DMS 273 treated with DMSO at 0.1 percent for 48 hours (cell line): ENCODE measurements around the gene ABCB1.

Experiments used
- DNase-seq: peaks from one replicate; lab custom pipeline; 2025; lab: John Stamatoyannopoulos, UW

The ABCB1 gene

DNA sequence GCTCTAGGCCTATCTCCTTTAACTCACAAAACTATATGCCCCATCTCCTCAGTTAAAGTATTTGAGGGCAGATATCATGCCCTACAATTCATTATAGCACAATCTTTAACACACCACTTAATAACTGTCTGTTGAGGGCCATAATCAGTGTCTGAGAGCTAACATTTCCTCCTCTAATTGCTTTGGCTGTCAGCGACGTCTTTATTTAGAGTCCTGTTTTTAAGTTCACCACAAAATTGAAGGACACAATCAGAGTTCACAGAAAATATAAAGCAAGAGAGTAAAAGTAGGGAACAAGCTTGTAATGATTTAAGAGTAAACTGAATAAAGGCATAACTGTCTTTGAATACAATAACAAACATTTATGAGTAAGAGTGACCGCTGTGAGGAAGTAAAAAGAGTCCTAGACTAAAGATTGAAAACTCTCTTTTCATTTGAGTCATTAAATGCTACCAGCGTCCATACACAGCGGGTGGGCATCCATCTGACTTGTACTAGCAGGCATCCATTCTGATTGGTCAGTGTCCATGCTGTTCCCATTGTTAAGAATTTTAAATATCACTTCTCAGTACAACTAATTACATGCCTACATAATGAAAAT, 86.8 kb downstream of the ABCB1 start:
- DNase-seq: no peak

DNA sequence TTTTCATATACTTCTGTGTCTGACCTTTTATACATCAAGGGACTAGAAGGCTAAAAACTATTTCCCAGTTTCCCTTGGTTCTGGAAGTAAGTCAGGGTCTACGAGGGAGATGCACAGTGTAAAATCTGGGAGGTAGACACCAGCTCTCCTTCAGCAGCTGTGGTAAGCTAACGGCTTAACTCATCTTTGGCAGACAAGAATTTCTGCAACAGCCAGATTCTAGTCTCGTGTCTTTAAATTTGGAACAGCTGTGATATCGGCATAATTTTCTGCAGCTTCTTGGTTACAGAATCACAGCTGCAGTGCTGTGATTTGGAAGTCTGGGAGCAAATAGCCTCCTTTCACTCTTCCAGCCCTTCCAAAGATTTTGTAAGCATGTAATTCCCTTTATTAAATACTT, 87.8 kb downstream of the ABCB1 start:
- DNase-seq: no peak

DNA sequence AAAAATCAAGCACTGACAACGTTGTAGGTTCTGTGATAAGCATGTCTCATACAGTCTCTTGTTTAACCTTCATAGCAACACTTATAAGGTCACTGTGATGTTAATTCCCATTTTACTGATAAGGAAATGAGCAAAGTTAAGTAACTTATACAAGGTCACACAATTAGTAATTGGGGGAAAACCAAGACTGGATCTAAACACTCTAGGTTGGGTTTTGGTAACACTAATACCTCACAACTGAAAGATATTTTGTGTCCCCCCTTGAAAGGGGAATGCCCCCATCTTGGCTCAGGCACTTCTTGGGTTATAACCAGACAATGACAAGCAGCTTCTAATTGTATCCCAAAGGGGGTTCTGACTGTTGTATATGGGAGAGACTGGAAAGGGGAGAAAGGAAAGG, 89.2 kb downstream of the ABCB1 start:
- DNase-seq: no peak

DNA sequence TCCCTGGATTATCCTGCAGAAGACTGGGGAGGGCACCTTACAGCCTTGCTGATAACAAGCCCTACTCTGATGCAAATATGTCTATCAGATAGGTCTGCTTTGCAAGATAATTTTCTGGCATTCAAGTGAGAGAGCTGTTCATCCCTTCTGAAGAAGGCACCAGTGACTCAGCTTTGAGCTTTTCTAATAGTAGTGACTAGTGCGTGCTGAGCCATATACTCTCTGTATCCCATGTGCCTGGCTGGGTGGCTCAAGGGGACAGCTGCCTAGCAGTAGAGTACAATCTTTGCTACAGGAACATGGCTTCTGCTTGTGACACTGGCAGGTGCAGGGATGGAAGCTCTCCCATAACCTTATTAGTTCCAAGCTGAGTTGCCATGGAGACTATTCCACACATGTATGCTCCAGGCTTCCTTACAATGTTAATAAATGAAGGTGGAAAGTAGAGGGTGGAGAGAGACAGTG, 90.2 kb downstream of the ABCB1 start:
- no peak for DNase-seq

DNA sequence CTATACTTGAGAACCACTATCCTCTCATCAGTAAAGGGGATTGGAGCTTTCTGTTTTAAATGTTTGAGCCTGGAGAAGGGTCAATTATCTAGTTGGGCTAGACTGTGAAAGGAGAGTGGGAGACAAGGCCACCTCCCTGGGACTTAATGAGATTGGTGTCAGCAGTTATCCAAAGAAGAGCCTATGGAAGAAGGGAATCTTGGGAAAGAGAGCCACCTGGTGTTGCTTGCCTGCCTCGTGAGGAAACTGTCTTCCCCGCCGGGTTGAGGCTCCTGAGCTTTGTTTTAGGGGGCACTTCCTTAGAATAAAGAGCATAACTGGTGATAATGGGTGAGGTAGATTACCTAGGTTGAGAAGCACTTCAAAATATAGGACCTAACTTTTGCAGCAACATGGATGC, 93.2 kb downstream of the ABCB1 start:
- DNase-seq: no peak

DNA sequence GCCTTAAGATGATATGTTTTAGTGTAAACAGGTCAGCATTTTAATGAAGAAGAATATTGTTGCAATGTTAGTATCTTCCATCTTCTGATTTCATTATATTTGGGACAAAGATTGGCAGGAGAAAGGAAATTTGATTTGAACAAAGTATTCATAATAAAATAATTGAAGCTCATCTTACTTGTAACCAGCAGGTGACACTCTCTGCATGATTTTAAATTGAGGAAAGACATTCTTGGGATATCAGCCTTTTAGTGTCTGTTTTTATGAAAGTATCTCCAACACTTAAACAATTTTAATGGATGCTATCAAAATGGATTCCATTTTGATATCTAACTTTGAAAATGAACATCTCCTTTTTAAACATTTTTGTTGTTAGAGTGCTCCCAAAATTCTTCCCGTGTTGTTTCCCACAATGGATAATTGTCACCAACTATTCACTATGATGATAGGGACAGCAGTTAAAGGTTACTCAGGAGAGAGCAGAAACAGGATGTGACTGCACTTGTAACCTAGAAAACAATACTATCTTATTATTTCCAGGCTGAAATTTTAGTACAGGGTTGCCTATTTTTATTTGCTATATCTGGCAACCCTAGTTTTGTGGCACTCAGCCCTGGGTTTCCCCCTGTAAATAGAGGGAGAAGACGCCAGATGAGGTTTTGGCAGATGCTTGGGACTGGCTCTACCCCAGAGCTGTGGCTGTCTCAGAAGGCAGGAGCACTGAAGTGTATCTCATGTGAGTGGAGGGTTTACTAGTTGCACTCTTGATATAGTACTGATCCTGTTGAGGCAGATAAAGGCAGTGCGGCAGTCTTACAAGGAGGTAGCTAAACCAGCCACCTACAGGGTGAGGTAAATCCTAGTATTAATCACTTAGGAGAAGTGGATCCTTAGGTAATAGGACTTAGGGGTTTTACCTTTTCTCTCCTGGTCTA, 94.2 kb downstream of the ABCB1 start:
- DNase-seq: peak; percentile 4

DNA sequence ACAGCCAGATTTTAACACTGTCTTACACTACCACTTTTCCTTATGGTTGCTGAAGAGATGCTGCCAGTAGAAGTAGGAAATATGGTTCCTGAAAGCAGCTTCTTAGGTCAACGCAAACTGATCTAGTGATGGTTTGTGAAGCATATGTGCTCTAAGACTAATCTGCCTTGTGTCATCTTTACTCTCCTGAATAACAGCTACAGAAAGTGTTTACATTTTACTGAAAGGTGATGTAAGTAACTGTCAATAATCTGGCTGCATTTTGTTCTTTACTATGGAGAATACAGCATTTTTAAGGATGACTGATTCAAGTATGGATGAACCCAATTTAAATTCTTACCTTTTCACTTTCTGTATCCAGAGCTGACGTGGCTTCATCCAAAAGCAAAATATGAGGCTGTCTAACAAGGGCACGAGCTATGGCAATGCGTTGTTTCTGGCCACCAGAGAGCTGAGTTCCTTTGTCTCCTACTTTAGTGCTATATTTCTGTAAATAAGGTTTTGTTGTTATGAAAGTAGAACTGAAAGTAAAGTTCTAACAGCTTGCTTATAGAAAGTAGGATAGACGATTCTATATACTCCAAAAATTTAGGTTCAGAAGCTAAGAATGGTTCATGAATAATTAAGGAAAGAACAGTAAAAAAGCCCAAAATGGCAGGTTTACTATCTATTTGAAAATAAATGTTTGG, 95.0 kb downstream of the ABCB1 start:
- DNase-seq: no peak

DNA sequence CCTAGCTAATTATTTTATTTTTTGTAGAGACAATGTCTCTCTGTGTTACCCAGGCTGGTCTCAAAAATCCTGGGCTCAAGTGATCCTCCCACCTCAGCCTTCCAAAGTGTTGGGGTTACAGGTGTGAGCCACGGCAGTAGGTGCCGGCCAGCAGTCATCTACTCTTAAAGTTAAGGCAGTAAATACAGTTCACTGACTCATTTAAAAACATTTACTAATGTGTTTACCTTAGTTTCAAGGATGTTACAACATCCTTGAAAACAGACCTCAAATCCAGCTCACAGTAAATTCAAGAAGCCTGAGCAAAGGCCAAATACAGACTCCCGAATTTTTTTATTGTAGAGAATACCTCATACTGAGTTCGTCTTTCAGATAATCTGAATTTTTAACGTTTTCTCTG, 95.6 kb downstream of the ABCB1 start:
- DNase-seq: no peak

DNA sequence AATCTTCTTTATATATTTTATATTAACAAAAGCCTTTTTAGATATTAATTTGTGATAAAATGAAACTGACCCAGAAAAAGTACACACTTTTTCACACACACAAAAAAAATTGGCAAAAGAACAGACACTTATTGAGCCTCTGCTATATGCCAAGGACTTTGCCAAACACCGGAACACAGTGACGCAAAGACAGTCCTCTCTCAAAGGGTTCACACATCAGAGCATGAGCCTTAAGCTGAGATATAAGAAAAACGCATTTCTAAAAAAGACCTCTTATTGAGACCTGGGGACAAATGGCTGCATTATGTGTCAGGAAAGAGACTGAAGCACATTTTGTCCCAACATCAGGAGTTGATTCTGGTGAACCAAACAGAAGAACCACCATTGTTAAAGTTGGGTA, 101.2 kb downstream of the ABCB1 start:
- DNase-seq: no peak

DNA sequence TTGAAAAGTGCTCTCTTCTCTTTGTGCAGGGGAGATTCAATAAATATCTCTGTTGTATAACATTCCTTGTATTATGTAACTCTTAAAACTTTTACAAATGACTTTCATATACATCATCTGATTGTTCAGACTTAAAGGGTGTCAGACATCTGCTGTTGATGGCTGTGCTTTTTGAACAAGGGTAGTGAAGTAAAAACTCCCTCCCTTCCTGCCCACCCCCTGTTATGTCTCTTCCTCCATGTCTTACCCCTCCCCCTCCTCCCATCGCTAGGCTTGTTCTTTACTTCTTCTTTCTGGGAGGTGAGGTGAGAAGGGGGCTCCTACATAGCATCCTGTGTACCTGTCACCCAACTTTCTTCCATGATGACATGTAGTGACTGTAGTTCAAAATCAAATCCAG, 101.8 kb downstream of the ABCB1 start:
- DNase-seq: no peak

DNA sequence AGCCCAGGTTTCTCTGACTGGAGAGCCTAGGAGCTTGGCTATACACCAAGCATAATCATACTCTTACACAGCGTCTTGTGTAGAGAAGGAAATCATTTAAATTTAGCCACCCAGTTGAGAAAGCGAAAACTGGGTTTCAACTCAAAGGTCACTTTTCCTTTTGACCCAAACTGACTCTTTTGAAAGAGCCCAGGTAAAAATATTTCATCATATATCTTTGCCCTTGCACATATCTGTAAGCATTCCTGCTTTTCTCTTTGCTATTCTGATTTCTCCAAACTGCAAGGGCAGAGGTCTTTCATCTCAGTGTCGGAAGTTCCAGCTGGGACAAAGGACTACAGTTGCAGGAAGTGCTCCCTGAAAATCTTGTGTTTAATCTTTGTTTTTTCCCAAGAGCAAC, 103.2 kb downstream of the ABCB1 start:
- no peak for DNase-seq

DNA sequence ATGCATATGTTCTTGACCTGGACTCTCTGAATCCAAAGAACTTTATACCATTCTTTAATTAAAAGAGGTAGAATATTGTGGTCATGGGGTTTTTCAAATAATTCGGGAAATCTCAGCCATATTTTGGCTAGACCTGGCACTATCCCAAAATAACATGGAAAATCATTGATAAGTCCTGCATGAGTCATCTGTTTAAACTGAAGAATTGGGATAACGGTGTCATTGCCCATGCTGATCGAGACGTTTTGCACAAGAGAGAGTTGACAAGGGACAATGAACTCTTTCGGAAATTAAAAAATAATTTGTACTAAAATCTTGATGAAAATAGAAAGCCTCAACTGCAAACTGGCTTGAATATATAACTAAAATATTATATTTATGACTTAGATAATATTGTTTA, 105.3 kb downstream of the ABCB1 start:
- DNase-seq: no peak

DNA sequence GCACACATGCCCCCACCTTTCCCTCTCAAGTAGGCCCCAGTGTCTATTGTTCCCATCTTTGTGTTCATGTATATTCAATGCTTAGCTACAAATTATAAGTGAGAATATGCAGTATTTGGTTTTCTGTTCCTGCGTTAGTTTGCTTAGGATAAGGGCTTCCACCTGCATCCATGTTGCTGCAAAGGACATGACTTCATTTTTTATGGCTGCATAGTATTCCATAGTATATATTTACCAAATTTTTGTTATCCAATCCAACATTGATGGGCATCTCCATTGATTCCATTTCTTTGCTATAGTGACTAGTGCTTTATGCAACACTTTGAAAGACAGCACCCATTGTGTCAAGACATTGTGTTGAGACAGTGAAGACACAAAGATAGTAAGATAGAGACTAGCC, 106.2 kb downstream of the ABCB1 start:
- no peak for DNase-seq

DNA sequence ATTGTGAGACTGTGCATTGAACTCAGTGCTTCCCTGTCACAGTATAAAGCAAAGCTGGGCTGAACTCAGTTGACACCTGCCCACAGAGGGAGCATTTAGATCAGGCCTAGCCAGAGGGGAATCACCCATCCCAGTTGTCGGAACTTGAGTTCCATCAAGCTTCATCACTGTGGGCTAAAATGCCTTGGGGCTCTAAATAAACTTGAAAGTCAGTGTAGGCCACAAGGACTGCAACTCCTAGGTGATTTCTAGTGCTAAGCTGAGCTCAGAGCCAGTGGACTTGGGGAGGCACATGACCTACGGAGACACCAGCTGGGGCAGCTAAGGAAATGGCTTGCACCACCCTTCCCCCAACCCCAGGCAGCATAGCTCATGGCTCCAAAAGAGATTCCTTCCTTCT, 117.6 kb downstream of the ABCB1 start:
- no peak for DNase-seq

DNA sequence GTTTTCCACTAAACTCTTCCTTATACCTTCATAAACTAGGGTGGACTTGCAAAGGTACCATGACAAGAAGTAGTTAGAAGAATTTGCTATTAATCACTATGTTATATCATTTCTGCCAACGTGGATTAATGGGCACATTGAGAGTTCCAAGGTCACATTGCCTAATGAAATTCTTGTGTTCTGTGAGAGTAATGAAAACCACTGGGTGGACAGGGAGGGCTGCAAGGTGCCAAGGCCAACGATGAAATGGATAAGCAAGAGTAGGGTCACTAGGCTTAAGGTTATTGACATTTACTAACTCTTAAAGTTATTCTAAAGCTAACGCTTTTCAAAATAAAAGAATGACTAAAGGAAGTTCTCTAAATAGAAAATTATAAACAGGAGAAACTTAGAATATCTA, 118.6 kb downstream of the ABCB1 start:
- DNase-seq: no peak

DNA sequence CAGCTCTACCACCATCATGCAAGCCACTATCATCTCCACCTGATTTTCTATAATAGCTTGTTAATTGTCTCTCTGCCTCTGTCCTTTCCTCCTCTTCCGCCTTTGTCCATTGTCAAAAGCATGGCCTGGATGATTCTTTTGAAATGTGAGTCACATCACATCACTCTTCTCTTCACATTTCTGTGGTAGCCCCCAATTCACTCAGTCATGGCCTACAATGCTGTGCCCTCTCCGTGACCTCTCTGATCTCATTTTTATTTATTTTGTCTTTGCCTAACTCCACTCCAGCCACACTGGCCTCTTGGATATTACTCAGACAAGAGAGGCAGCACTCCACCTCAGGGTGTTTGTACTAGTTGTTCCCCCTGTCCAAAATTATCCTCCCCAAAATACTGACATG, 120.3 kb downstream of the ABCB1 start:
- no peak for DNase-seq

DNA sequence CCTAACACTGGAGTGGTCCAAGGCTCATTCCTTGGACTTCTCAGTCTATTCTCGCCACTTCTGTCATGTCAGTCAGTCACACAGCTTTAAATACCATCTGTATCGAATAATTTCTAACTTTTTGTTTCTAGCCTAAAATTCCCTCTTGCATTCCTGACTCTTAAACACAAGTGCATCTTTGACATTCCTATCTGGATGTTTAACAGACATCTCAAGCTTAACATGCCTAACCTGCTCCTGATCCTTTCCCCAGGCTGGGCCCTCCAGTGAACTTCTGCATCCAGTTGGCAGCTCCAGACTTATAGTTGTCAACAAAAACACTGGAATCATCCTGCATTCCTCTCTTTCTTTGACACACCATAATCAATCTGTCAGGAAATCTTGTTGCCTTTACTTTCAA, 120.7 kb downstream of the ABCB1 start:
- no peak for DNase-seq

DNA sequence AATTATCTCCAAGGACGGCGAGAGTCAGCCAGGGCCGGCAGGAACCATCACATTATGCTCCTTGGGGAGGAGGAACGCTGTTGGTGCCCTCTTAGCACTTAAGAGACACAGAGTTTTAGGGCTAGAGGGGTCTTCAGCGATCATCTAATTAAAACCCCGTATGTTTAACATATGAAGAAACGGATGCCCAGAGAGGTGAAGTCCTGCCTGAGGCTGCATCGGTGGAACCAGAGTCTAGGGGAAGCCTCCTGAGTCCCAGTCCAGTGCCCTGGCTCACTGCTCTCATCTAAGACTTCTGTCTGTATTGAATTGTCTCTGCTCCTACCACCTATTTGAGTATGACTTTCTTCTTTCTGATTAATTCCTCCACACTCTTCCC, 124.5 kb downstream of the ABCB1 start:
- no peak for DNase-seq

DNA sequence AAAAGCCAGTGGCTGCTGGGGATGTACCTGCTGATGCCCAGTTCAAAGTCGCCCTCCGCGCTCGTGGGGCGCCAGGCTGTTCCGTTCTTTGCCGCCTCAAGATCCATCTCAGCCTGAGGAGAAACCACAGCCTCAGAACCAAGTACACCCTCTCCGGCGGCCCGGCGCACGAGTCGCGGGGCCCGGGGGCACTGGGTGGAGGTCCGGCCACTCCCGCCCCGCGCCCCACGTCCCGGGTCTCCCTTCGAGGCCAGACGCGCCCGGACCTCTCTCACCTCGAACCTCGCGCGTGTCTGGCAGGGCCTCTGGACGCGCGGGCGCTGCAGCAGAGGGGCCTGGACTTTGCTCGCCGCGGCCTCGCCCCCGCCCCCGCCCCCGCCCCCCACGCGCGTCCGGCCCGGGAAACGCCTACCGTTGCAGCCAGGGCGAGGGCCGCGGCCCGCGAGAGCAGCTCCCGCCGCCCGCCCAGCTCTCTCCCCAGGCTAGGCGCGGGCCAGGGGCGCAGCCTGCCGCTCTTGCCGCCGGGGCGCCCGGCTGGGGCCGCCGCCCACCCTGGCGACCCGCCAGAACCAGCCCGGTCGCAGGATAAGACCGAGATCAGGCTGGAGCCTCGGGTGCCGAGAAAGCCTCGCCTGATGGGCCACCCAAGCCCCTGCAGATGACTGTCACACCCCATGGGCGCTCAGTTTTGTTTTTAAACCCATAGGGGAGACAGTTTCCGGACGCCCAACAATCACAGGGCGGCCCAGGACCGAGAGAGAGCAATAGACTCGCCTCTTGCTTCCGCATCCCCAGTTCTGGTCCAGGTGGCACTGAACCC, 125.1 kb downstream of the ABCB1 start, which contains the start of gene ABCB4:
ABCB4 (minus strand) TSS at position 322 of the 820 bp plus-strand sequence; CDS start at position 107, 215 bp downstream.
- DNase-seq: no peak

DNA sequence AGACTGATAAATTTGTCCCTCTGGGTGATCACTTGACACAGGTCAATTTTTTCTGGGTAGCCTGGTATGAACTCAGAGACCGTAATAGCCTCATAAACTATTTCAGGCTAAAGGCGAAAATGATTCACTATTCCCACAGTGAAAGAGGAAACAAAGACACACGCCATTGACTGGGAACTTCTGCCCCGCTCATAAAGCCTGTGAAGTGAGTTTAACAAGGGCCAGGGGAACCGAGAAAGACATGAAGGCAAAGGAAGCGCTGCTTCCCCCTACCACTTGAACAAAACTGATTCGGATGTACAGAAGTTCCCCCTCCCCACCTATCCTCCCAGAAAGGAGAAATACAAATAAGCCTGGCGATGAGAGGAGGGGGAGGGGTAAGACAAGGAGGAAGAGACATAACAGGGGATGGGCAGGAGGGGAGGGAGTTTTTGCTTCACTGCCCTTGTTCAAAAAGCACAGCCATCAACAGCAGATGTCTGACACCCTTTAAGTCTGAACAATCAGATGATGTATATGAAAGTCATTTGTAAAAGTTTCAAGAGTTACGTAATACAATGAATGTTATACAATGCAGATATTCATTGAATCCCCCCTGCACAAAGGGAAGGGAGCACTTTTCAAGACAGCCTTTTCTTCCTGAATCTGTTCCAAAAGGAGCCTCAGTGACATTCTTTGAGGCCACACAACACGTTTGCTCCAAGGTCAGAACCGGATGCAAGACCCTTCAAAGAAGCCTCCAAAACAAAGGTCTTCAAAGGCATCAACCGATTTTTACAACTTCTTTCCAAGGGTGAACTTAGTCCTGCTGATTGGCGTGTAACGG, 125.9 kb downstream of the ABCB1 start:
- no peak for DNase-seq

DNA sequence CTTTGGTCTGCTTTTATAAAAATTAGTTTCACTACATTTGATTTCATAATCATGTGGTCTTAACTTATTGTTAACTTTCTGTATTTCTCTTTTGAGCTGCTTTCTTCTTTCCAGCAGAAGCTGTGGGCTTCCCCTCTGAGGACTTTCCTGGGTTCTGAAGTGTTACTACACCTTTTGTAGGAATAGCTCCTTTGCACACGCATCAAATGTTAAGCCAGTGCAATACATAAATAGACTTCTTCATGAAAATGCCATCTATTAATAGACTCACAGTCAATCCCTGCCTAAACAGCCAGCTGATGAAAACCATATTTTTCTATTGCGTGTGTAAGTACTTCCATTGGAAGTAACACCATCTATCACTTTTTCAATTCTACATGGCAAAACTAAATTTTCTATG, 126.7 kb downstream of the ABCB1 start:
- DNase-seq: no peak
